Keratinocyte (primary cell): ENCODE results near the gene TMEM134. TPM values are rescaled to one million over a fixed set of nuclear protein-coding genes. Genes with fewer than 3 reads are reported as not detected.
"Not testable (repeated sequence)": the region's sequence is repeated elsewhere in the genome, so short reads cannot be mapped to it uniquely, and the experiment has no call there.

Experiments
- DNase-seq: peaks from one replicate; pipeline ENCODE4 v3.0.0-alpha.2; 2011; ENCODE audit warnings: low read depth, missing footprints, low spot score
- FAIRE-seq: peaks from 2 replicates; lab custom pipeline; 2011; peaks lifted over from hg19 to GRCh38; lab: Jason Lieb, UNC
- H2AFZ ChIP-seq: 2 replicates; pipeline ENCODE4 v1.6.0; 2012; ENCODE audit warnings: low read length, control low read depth, inconsistent platforms; ENCODE audit not compliant: control insufficient read depth
- H3K27ac ChIP-seq: 2 replicates; pipeline ENCODE4 v1.5.1; 2011; ENCODE audit warnings: low read length; ENCODE audit not compliant: control insufficient read depth, insufficient read depth
- H3K27me3 ChIP-seq: 3 replicates; pipeline ENCODE4 v1.6.0; 2011; ENCODE audit warnings: low read length; ENCODE audit not compliant: control insufficient read depth, insufficient read depth; ENCODE audit errors: extremely low read depth
- H3K36me3 ChIP-seq, 2 experiments: 2 replicates in 1 of 2; 3 replicates in 1 of 2; pipeline ENCODE4 v1.5.1; 2011; ENCODE audit warnings: low read length in 2 of 2, mild to moderate bottlenecking in 1 of 2; ENCODE audit not compliant: control insufficient read depth in 2 of 2, insufficient read depth in 2 of 2; ENCODE audit errors: extremely low read depth in 1 of 2
- H3K4me1 ChIP-seq: 3 replicates; pipeline ENCODE4 v1.5.1; 2011; ENCODE audit warnings: low read length; ENCODE audit not compliant: control insufficient read depth, insufficient read depth; ENCODE audit errors: extremely low read depth
- H3K4me2 ChIP-seq: 3 replicates; pipeline ENCODE4 v1.6.0; 2011; ENCODE audit warnings: low read depth, low read length; ENCODE audit not compliant: control insufficient read depth, insufficient read depth; ENCODE audit errors: extremely low read depth
- H3K4me3 ChIP-seq, 3 experiments: fragments of 200-600 bp in 1 of 3; sonication (generic) in 1 of 3; 2 replicates in 2 of 3; 3 replicates in 1 of 3; pipeline ENCODE4 v1.5.1; 2011 to 2016; ENCODE audit warnings: low read length in 3 of 3, mild to moderate bottlenecking in 3 of 3, control low read depth in 2 of 3, inconsistent platforms in 1 of 3, low read depth in 1 of 3, mixed read lengths in 1 of 3, mixed run types in 1 of 3, moderate library complexity in 1 of 3; ENCODE audit not compliant: control insufficient read depth in 2 of 3, insufficient read depth in 2 of 3; ENCODE audit errors: extremely low read depth in 1 of 3
- H3K79me2 ChIP-seq: 2 replicates; pipeline ENCODE4 v1.6.0; 2012; ENCODE audit warnings: low read length; ENCODE audit not compliant: control insufficient read depth, insufficient read depth
- H3K9ac ChIP-seq: 3 replicates; pipeline ENCODE4 v1.6.0; 2011; ENCODE audit warnings: low read length; ENCODE audit not compliant: control insufficient read depth, insufficient read depth; ENCODE audit errors: extremely low read depth
- H3K9me1 ChIP-seq: 3 replicates; pipeline ENCODE4 v1.6.0; 2011; ENCODE audit warnings: low read length; ENCODE audit not compliant: control insufficient read depth, insufficient read depth; ENCODE audit errors: extremely low read depth
- H3K9me3 ChIP-seq: 2 replicates; pipeline ENCODE4 v1.5.1; 2012; ENCODE audit warnings: low read depth, low read length; ENCODE audit not compliant: control insufficient read depth
- H4K20me1 ChIP-seq: 3 replicates; pipeline ENCODE4 v1.6.0; 2011; ENCODE audit warnings: low read length; ENCODE audit not compliant: control insufficient read depth, insufficient read depth; ENCODE audit errors: extremely low read depth
- CTCF ChIP-seq, 3 experiments: IDR thresholded peaks in 1 of 3; conservative IDR thresholded peaks in 1 of 3; optimal IDR thresholded peaks in 1 of 3; 2 replicates in 2 of 3; 3 replicates in 1 of 3; pipeline versions ENCODE3 to v1.5.1; 2011; ENCODE audit warnings: low read length in 3 of 3, mild to moderate bottlenecking in 3 of 3, moderate library complexity in 2 of 3, control low read depth in 1 of 3, inconsistent platforms in 1 of 3; ENCODE audit not compliant: insufficient read depth in 2 of 3; ENCODE audit errors: extremely low read depth in 1 of 3
- EZH2 ChIP-seq: IDR thresholded peaks from one replicate; pipeline ENCODE4 v1.6.1; 2012; ENCODE audit warnings: inconsistent platforms, mild to moderate bottlenecking, low read length, moderate library complexity
- dilution Hi-C: fragments of 300-500 bp; cut with MboI; formaldehyde crosslinking; loops from one replicate; pipeline ENCODE4 v1.7.0; 2020; ENCODE audit warnings: low sequenced_read_pairs; ENCODE audit not compliant: extremely low pct_ligation_motif_present
- polyA plus RNA-seq, 5 experiments: library from polyadenylated mRNA; depleted of rRNA in 3 of 5; stranded (reverse) in 3 of 5; stranded (forward) in 1 of 5; unstranded in 1 of 5; fragments of >200 nt; gene quantifications; 1 replicate in 1 of 5; 2 replicates in 3 of 5; 3 replicates in 1 of 5; pipeline versions ENCODE4 v1.2.1 to v1.2.3, GENCODE V29; 2011 to 2012; ENCODE audit warnings: missing spikeins in 2 of 5, low read depth in 1 of 5, low replicate concordance in 1 of 5

TMEM134 gene
- polyA plus RNA-seq, 1 donor (not counting 4 experiments of a cell fraction or from before 2014, with no cell fraction given) = 24.7 TPM

DNA sequence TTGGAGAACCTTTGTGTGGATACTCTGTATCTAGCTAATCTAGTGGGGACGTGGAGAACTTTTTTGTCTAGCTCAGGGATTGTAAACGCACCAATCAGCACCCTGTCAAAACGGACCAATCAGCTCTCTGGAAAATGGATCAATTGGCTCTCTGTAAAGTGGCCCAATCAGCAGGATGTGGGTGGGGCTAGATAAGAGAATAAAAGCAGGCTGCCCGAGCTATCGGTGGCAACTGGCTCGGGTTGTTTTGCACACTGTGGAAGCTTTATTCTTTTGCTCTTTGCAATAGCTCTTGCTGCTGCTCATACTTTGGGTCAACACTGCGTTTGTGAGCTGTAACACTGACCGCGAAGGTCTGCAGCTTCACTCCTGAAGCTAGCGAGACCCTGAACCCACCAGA is 7.6 kb upstream of the TMEM134 start:
- H3K4me3 ChIP-seq, DNase-seq, dilution Hi-C loops, H2AFZ ChIP-seq, H3K4me2 ChIP-seq, H3K9me1 ChIP-seq, H3K4me1 ChIP-seq, H3K27me3 ChIP-seq, H3K9ac ChIP-seq, H4K20me1 ChIP-seq, H3K36me3 ChIP-seq, H3K79me2 ChIP-seq, H3K9me3 ChIP-seq, H3K27ac ChIP-seq, FAIRE-seq: not testable (repeated sequence)

- Histone ChIP-seq H3K9ac (no peak overlapping the region), H3K79me2 (no peaks in the 10 kb centered on the region), H3K27me3 (no peaks in the 10 kb centered on the region), H3K9me3 (no peaks in the 10 kb centered on the region), H3K4me3 (no peak overlapping the region), H3K4me1 (peaks cover under 1% of the 10 kb centered on the region), H3K9me1 (no peaks in the 10 kb centered on the region), H3K36me3 (no peaks in the 10 kb centered on the region), H3K27ac (no peak overlapping the region), H4K20me1 (no peaks in the 10 kb centered on the region), H2AFZ (no peak overlapping the region), H3K4me2 (no peak overlapping the region)
- no peak for DNase-seq
- dilution Hi-C loops = no loop called here
- FAIRE-seq = no peak
- TF ChIP-seq CTCF (optimal IDR thresholded peaks at IDR 0.05 in 1 of 3, IDR thresholded peaks at IDR 0.05 in 1 of 3, conservative IDR thresholded peaks at IDR 0.05 in 1 of 3; ENCODE audit: extremely low read depth in 1 of 3, insufficient read depth in 2 of 3, low read length in 3 of 3) (no peak), EZH2 (no peak)
Measured at GRCh38 chr11:67472882-67473281, 3.8 kb upstream of the TMEM134 start.

DNA sequence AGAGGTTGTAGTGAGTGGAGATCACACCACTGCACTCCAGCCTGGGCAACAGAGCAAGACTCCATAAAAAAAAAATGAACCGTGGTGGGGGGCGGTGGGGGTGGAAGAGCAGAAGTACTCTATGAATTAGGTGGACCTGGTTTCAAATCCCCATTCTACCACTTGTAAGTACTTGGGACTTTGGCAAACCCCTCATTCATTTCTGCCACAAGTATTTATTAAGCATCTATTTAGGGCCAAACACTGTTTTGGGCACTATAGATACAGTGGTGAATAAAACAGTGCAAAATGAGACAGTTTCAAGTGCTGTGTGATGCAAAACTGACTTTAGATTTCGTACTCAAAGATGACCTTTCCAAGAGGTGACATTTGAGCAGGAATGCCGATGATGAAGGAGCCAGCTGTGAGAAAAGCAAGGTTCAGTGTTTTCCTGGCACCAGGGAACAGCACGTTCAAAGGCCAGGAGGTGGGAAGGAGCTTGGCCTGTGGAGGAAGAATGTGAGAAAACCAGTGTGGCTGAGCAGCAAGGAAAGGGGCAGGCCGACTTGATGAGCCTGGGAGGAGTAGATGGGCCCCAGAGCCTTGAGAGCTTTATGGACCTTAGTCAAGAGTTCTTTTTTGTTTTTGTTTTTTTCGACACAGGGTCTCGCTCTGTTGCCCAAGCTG is 1.4 kb upstream of the TMEM134 start:
- dilution Hi-C loops = no loop called here

More for the DNA sequence above, 1.4 kb upstream of the TMEM134 start:
- Histone ChIP-seq H3K27ac (no peak overlapping the region), H3K9ac (no peak overlapping the region), H4K20me1 (no peaks in the 10 kb centered on the region), H3K79me2 (no peaks in the 10 kb centered on the region), H3K9me3 (no peaks in the 10 kb centered on the region), H3K4me2 (no peak overlapping the region), H3K9me1 (no peaks in the 10 kb centered on the region), H3K27me3 (no peaks in the 10 kb centered on the region), H3K36me3 (peaks cover 0 to 5% of the 10 kb centered on the region in 2 experiments), H3K4me3 (no peak overlapping the region), H2AFZ (no peak overlapping the region), H3K4me1 (peaks cover 6% of the 10 kb centered on the region)
- TF ChIP-seq CTCF (optimal IDR thresholded peaks at IDR 0.05 in 1 of 3, IDR thresholded peaks at IDR 0.05 in 1 of 3, conservative IDR thresholded peaks at IDR 0.05 in 1 of 3; ENCODE audit: extremely low read depth in 1 of 3, insufficient read depth in 2 of 3, low read length in 3 of 3) (no peak), EZH2 (no peak)
- DNase-seq (no peak), FAIRE-seq (no peak)
